Fibroblast of pulmonary artery (primary cell): ENCODE measurements around the gene TP53I3.

Source experiments
- DNase-seq: peaks from one replicate; pipeline ENCODE4 v3.0.0-alpha.2; 2010; ENCODE audit warnings: low read depth
- H3K4me3 ChIP-seq: replicated peaks from 2 replicates; pipeline ENCODE4 v1.5.1; 2011; ENCODE audit warnings: low read depth, mild to moderate bottlenecking, control low read depth, low read length, moderate library complexity
- CTCF ChIP-seq: IDR thresholded peaks from 2 replicates; pipeline ENCODE4 v1.5.1; 2011; ENCODE audit warnings: mild to moderate bottlenecking, control low read depth, low read length, inconsistent platforms; ENCODE audit errors: missing control alignments

The TP53I3 gene

DNA sequence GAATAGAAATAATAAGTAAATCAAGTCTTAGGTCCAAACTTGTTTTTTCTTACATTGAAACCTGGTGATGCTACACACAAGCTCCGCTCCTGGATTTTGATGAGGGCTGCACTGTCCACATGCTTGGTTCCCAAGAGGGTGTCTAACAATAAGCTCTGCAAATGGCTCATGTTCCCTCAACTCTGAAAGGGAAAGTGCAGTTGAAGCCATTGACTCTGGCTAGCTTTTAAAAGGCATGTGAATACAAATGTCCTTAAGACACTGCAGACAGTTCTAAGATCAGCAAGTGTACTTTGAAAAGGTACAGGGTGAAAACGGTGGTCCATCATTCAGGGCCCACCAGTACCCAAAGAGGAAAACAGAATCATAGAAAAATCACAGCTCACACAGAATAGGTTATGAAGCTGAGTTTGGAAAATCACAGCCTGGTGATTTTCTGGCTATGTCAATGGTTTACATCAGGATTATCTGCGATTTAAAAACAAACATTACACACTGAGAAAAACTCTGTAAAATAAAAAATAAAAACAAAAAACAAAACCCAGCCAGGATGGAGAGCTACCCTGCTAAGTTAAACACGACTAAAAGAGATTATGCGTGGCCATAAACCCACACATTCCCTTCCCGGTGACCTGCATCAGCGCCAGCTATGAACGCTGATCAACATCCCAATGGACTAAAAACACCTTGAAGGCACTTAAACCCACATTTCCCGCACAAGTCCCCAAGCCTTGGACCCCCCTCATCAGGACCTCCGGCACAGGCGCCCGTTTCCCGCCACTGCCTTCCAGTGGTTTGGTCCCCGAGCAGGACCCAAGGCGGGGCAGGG, 37.9 kb upstream of the TP53I3 start:
- peak overlapping the region; percentile 81 for H3K4me3 ChIP-seq
- no peak for TF ChIP-seq CTCF
- DNase-seq: peak; percentile 10

- H3K4me3 ChIP-seq: no peak overlapping the region
- no peak for TF ChIP-seq CTCF
- no peak for DNase-seq
These were observed 36.8 kb upstream of the TP53I3 start for GRCh38 chr2:24121469-24121868.

DNA sequence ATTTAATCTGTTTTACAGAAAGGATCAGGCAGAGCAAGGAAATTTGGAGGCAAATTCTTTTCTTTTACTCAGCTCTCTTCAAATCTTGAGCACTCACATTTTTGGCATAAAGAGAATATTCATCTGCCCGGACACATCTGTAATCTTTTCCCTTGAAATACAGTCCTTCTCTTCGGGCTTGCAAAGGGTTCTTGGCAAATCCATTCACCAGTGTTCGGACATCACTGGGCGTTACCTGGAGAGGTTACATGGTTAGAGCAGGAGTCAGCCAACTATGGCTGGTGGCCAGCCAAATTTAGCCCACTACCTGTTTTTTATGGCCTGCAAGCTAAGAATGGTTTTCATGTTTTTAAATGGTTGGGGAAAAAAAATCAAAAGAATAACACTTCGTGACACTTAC, 36.4 kb upstream of the TP53I3 start:
- TF ChIP-seq CTCF: no peak
- no peak overlapping the region for H3K4me3 ChIP-seq
- no peak for DNase-seq

GRCh38 chr2:24117902-24118301, 33.3 kb upstream of the TP53I3 start:
- TF ChIP-seq CTCF: no peak
- H3K4me3 ChIP-seq: no peak overlapping the region
- DNase-seq: no peak

DNA sequence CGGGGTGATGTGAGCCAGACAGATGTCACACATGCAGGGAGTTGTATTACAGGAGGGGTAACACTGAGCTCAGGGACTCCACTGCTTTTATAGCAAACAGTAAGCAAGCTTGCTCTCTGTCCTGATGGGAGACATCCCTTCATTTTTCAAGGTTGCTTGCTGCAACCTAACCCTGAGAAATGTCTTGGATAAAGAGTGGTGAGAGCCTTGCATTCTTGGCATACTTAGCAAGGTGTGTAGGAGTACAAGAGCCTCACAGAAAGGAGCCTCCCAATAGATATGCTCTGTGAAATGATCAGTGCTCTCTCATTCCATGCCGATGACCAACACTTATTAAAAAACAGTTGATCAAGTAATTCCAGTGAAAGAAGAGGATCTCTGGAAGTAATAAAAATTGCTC, 30.4 kb upstream of the TP53I3 start:
- no peak for TF ChIP-seq CTCF
- no peak overlapping the region for H3K4me3 ChIP-seq
- peak; percentile 43 for DNase-seq

DNA sequence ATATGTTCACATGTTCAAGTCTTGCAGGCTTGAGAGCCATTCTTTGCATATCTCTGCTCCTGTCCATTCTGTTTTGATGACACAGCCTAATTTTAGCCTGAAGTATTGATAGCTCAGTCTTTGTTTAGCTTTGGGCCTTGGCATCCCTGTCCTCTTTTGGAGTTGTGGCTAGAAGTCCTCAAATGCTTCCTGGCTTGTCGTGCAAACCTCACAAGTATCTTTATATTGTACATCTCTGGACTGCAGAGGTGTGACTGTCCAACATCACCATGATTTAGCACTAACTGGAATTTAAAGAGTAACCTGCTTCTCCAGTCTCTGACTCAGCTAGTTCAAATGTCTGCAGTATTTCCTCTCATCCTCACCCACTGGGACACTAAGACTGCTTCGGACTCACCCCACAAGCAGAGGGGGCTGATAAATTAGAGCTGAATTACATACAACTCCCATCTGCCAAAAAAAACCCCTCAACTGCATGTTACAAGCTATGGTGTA, 26.8 kb upstream of the TP53I3 start:
- no peak for TF ChIP-seq CTCF
- H3K4me3 ChIP-seq: no peak overlapping the region
- DNase-seq: no peak
